Measurements from ENCODE around the gene DYNC2LI1. TPM values are rescaled to one million over a fixed set of nuclear protein-coding genes. Genes with fewer than 3 reads are reported as not detected.

DYNC2LI1 gene
- total and polyA plus RNA-seq, 2 donors (not counting 1 experiment from before 2014, with no cell fraction given): 3.8 to 11.4 TPM

- TF ChIP-seq CTCF (IDR thresholded peaks at IDR 0.05) (no peak), EZH2 (IDR thresholded peaks at IDR 0.05; ENCODE audit: borderline replicate concordance, insufficient read depth, low read depth, low read length, poor library complexity, severe bottlenecking) (no peak)
- ChIA-PET CTCF (no interaction called here), POLR2A (no interaction called here)
- no peaks in the 10 kb centered on the region for H3K36me3 ChIP-seq (replicated peaks in 1 of 2; ENCODE audit: control extremely low read depth in 1 of 2, control insufficient read depth in 1 of 2, extremely low read depth in 1 of 2, insufficient read depth in 2 of 2, low read length in 1 of 2)
- H3K9me3 ChIP-seq (ENCODE audit: control extremely low read depth in 1 of 3, control insufficient read depth in 2 of 3, insufficient read depth in 1 of 3, low read length in 2 of 3): no peaks in the 10 kb centered on the region
- H3K27ac Mint-ChIP-seq: no peak overlapping the region
- H3K9me3 Mint-ChIP-seq (ENCODE audit: insufficient read depth): no peaks in the 10 kb centered on the region
- no peak overlapping the region for H3K4me3 ChIP-seq (ENCODE audit: control extremely low read depth in 1 of 5, extremely low read depth in 1 of 5, insufficient read depth in 1 of 5, low read depth in 2 of 5, low read length in 4 of 5)
- no peaks in the 10 kb centered on the region for H3K4me1 ChIP-seq (ENCODE audit: control insufficient read depth in 2 of 2, insufficient read depth in 2 of 2, low read length in 2 of 2)
- ATAC-seq (ENCODE audit: low read depth) (no peak), DNase-seq (no peak)
- H3K27ac ChIP-seq (ENCODE audit: low read length in 2 of 2): no peak overlapping the region
- H3K9ac ChIP-seq (ENCODE audit: low read length): no peak overlapping the region
- WGBS (ENCODE audit: insufficient coverage): 100% methylated on average over 1 of the region's 7 CpGs
- no peak overlapping the region for H3K4me3 Mint-ChIP-seq
- no peaks in the 10 kb centered on the region for H3K4me1 Mint-ChIP-seq
- no peak overlapping the region for H3K4me2 ChIP-seq (replicated peaks; ENCODE audit: low read depth, low read length, poor library complexity, severe bottlenecking)
- H3K27me3 ChIP-seq (replicated peaks in 1 of 4; ENCODE audit: control extremely low read depth in 1 of 4, control insufficient read depth in 3 of 4, insufficient read depth in 4 of 4, low read length in 3 of 4): peaks cover 0 to 3% (median 0%) of the 10 kb centered on the region in 4 experiments
- peaks cover 9% of the 10 kb centered on the region for H3K27me3 Mint-ChIP-seq
- no peaks in the 10 kb centered on the region for H3K79me2 ChIP-seq (ENCODE audit: control insufficient read depth, insufficient read depth, low read length)
- H4K20me1 ChIP-seq (ENCODE audit: control insufficient read depth, insufficient read depth, low read length, poor library complexity, severe bottlenecking): no peaks in the 10 kb centered on the region
- intact Hi-C loops (cut with micrococcal nuclease): no loop called here
- H2AFZ ChIP-seq (ENCODE audit: insufficient read depth, low read depth, low read length, poor library complexity, severe bottlenecking): no peak overlapping the region
Measured at GRCh38 chr2:43754180-43754579, 19.7 kb upstream of the DYNC2LI1 start.

- DNase-seq (no peak), ATAC-seq (ENCODE audit: low read depth) (no peak)
- POLR2A ChIA-PET: no interaction called here
- Histone ChIP-seq H4K20me1 (ENCODE audit: control insufficient read depth, insufficient read depth, low read length, poor library complexity, severe bottlenecking) (no peaks in the 10 kb centered on the region), H2AFZ (ENCODE audit: insufficient read depth, low read depth, low read length, poor library complexity, severe bottlenecking) (no peak overlapping the region), H3K27me3 (replicated peaks in 1 of 4; ENCODE audit: control extremely low read depth in 1 of 4, control insufficient read depth in 3 of 4, insufficient read depth in 4 of 4, low read length in 3 of 4) (peaks cover 0 to 5% (median 1%) of the 10 kb centered on the region in 4 experiments), H3K27ac (ENCODE audit: low read length in 2 of 2) (no peak overlapping the region), H3K9ac (ENCODE audit: low read length) (no peak overlapping the region), H3K4me1 (ENCODE audit: control insufficient read depth in 2 of 2, insufficient read depth in 2 of 2, low read length in 2 of 2) (no peaks in the 10 kb centered on the region), H3K9me3 (ENCODE audit: control extremely low read depth in 1 of 3, control insufficient read depth in 2 of 3, insufficient read depth in 1 of 3, low read length in 2 of 3) (no peaks in the 10 kb centered on the region), H3K36me3 (replicated peaks in 1 of 2; ENCODE audit: control extremely low read depth in 1 of 2, control insufficient read depth in 1 of 2, extremely low read depth in 1 of 2, insufficient read depth in 2 of 2, low read length in 1 of 2) (no peaks in the 10 kb centered on the region), H3K4me2 (replicated peaks; ENCODE audit: low read depth, low read length, poor library complexity, severe bottlenecking) (no peak overlapping the region), H3K4me3 (ENCODE audit: control extremely low read depth in 1 of 5, extremely low read depth in 1 of 5, insufficient read depth in 1 of 5, low read depth in 2 of 5, low read length in 4 of 5) (no peak overlapping the region), H3K79me2 (ENCODE audit: control insufficient read depth, insufficient read depth, low read length) (no peaks in the 10 kb centered on the region)
- intact Hi-C loops (cut with micrococcal nuclease): no loop called here
- H3K27me3 Mint-ChIP-seq: peaks cover 5% of the 10 kb centered on the region
- CTCF ChIA-PET: no interaction called here
- no peak overlapping the region for H3K27ac Mint-ChIP-seq
- no peaks in the 10 kb centered on the region for H3K4me1 Mint-ChIP-seq
- H3K9me3 Mint-ChIP-seq (ENCODE audit: insufficient read depth): no peaks in the 10 kb centered on the region
- H3K4me3 Mint-ChIP-seq: no peak overlapping the region
- WGBS (ENCODE audit: insufficient coverage): 100% methylated on average over 1 of the region's 3 CpGs
- no peak for TF ChIP-seq EZH2 (IDR thresholded peaks at IDR 0.05; ENCODE audit: borderline replicate concordance, insufficient read depth, low read depth, low read length, poor library complexity, severe bottlenecking)
- TF ChIP-seq CTCF (IDR thresholded peaks at IDR 0.05): no peak
Measured at GRCh38 chr2:43758739-43759138, 15.1 kb upstream of the DYNC2LI1 start.

Data from B cell (primary cell).